Activated CD4-positive, CD25-positive, alpha-beta regulatory T cell treated with anti-CD3 and anti-CD28 coated beads, Interleukin-2, amount 50 U/mL, for 24 hours (primary cell): ENCODE data around the gene KRT77.

Experiments
- ATAC-seq, 2 donors: fragments of 150-1000 bp; cut with Tn5 transposase; one replicate each; pipeline ENCODE4 v1.10.0; 2021; ENCODE audit warnings: mild to moderate bottlenecking in 1 of 2, moderate library complexity in 1 of 2

Gene KRT77

DNA sequence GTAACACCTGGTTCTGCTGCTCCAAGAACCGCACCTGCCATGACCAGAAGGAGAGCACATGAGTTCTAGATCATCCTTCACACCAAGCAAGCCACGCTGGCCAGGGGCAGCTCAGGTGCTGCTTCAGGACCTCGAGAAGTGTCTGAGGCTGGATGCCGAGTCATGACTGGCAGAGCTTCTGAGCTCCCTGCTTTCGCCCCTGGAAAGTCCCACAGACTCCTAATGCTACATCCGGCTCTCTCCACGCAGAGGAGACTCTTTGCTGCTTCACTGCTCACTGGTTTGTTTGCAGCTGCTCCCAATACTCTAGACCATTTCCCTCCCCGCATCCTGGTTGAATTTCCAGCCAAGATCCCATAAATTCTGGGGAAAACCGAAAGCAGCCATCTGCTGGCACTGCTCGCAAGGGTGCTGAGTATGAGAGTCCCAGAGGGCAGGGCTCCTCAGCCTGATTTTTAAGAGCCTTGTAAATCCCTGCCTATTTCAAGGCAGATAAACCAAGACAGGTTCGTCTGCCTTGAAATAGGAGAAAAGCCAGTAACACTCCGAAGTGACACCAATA, 52.7 kb downstream of the KRT77 start:
- no peak for ATAC-seq

- ATAC-seq: no peak
Measured at GRCh38 chr12:52649066-52649465, 54.3 kb downstream of the KRT77 start.

DNA sequence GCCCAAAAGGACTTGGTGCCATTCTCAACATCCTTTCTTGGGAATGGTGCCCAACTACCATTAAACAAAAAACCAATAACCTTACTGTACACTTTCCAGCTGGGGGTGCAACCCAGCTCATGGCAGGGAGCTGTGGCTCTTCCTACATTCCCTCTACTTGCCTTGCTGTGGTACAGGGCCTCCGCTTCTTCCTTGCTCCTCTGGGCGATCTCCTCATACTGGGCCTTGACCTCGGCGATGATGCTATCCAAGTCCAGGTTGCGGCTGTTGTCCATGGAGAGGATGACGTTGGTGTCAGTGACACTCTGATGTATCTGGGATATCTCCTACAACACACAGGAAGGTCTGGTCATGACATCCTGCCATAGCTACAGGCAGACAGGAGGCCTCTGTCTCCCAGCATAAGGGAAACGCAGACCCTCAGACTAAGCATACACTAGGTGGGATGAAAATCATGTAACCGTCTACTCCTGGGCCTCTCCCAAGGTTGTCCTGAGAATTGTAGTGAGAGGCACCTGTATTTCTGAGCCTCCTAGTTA, 55.2 kb downstream of the KRT77 start:
- no peak for ATAC-seq

DNA sequence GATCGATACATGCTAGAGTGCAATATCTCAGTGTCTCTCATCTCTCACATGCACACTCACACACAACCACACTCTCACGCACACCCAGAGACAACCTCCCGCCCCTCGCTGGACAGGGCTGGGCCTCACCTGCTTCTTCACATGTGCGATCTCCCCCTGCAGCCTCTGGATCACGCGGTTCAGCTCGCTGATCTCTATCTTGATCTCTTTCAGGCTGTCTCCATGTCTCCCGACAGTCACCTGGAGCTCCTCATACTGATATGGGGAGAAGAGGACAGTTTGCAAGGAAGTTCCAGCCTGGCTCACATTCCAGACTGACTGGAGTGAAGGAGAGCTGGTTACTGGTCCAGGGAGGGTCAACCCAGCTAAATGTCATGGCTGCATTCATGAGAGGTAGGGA, 55.7 kb downstream of the KRT77 start:
- no peak for ATAC-seq

DNA sequence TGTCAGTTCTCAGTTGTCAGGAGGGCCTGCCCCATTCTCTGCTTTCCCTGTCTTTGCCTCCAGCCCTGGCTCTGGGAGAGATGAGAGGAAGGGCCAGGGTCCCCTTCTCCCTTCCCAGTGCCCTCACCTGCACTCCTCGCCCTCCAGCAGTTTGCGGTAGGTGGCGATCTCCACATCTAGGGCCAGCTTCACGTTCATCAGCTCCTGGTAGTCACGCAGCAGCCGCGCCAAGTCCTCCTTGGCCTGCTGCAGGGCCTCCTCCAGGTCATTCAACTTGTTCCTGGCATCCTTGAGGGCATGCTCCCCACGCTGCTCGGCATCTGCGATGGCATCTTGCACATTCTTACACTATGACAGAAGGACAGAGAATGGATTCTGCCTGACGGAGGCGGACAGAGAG, 56.7 kb downstream of the KRT77 start:
- no peak for ATAC-seq

DNA sequence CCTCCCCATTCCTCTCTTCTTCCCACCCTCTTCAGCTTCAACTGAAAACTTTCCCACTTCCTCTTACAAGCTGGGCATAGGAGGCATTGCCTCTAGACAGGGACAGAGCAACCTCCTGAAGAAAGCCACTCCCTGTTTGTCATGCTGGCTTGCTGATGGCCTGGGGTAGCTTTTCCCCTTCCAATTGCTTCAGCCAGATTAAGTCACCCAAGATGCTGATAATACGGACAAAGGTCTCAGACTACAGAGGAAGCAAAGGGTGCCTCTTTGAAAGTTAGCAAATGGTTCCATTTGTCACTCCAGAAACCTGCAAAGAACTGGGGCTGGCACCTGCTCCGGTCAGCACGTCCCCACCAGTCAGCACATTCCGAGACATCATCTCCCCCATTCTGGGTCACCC, 57.3 kb downstream of the KRT77 start:
- ATAC-seq: no peak

DNA sequence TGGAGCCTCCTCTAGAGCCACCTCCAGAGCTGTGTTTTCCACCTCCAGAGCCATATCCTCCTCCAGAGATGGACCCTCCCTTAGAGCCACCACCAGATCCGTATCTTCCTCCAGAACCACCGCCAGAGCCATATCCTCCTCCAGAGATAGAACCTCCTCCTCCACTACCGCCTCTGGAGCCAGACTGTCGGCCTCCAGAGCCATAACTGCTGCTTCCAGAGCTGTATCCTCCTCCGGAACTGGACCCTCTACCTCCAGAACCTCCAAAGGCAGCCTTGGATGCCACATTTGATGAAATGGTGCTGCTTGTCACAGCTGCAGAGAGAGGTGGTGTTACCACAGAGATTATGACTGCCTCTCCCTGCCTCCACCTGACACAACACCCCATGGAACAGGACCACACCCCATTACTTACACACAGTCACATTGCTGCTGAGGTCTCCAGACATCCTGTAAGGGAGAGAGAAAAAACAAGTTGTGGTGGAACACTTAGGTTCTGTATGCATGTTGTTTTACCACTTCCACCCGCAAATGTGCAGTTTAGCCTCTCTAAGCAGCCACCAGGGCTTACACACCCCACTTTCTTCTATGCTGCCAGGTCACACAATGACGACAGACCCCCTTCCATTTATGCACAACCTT, 58.1 kb downstream of the KRT77 start:
- peak; percentile 39 to 48 for ATAC-seq

DNA sequence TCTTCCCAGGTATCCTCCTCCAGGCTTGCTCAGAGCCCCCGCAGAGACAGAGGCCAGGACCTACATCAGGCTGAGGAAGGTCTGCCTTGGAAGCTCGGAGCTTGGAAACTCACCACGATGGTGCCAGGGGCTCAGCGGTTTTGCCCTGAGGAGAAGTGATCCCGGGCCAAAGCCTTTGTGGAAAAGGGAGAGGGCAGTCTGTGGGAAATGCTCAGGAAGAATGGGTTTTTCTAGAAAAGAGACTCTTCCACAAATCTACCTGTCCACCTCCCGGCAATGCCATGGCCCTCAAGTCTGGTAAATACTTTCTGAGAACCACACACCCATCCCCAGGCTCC, 59.3 kb downstream of the KRT77 start:
- ATAC-seq: no peak

DNA sequence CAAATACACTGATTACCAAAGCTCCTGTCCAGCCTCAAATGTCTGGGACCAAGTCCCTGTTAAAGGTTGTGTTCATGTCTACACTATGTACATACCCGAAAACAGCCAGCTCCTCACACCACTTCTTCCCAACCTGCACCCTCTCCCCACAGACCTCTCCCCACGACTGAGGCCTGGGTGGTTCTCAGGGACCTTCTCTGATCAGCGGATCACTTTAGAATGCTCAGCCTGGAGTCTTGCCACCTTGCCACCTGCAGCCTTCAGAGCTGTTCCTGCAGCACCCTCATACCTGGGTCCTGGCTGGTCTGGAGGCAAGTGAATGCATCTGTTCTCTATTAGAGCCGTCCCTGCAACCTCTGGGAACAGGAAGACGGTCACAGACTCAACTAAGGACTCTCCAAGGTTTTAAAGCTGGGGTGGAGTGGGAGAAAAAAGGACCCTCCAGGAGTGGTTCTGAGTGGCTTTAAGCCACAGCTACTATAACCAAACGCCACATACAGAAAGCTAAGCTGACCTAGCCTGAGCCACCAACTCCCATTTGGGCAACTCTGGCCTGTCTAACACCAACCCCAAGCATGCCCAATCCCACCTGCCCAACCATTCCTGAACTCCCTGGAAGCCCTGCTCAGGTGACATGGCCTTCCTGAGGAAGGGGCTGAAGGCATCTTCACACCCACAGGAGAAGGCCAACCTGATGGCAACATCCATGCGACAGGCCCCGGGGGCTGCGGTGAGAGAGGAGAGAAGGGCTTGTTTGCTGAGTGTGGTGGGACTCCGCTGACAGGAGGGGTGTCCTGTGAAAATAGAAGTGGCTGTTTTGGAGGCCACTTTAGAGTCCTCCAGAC, 59.9 kb downstream of the KRT77 start:
- ATAC-seq: no peak

DNA sequence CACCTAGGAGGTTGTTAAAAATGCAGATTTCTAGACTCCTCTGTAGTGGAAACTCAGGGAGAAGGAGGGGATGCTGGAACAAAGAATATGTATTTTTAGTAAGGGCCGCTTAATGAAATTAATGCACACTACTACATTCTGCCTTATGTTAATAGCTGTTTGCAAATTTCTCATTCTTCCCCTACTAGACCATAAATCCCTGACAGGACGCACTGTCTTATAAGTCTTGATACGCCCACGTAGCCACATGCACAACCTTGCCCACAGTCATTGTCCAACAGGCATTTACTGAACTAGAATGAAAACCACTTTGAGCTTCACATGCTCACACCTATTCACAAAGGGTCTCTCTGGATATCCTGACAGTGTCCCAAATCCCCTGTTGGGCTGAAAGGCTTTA, 61.9 kb downstream of the KRT77 start:
- ATAC-seq: no peak
